Measurements from ENCODE around the gene GABBR2.

The GABBR2 gene

DNA sequence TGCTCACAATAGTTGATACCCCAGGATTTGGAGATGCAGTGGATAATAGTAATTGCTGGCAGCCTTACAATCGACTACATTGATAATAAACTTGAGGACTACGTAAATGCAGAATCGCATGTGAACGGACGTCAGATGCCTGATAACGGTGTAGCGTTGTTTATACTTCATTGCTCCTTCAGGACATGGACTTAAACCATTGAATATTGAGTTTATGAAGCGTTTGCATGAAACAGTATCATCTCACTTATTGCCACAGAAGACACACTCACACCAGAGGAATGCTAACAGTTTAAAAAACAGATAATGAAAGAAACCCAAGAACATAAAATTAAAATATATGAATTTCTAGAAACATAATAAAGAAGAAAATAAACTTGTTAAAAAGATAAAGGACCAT is 101.6 kb downstream of the GABBR2 start:
- H3K27ac Mint-ChIP-seq, result no peak overlapping the region
- H3K4me1 Mint-ChIP-seq (ENCODE audit: low read depth), result no peaks in the 10 kb centered on the region
- no peaks in the 10 kb centered on the region for H3K9me3 Mint-ChIP-seq
- no peaks in the 10 kb centered on the region for H3K36me3 Mint-ChIP-seq (ENCODE audit: low read depth)
- H3K27me3 Mint-ChIP-seq, result peaks cover 13% of the 10 kb centered on the region
- H3K4me3 Mint-ChIP-seq, result no peak overlapping the region

DNA sequence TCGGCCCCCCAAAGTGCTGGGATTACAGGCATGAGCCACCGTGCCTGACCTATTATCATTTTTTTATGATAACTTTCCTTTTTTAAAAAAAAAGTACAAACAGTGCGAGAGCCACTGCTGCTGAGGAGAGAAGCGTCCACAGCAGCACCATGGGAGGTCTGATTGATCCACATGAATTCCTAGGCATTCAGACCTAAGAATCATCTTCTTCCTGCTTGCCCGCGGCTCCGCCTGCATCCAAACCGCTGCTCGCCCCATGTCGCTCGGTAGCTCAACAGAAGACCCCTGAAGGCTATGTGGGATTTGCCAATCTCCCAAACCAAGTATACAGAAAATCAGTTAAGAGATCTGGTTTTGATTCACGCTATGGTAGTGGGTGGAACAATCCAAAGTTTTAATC is 102.0 kb downstream of the GABBR2 start:
- Mint-ChIP-seq H3K9me3 (no peaks in the 10 kb centered on the region), H3K27ac (no peak overlapping the region), H3K4me1 (ENCODE audit: low read depth) (no peaks in the 10 kb centered on the region), H3K36me3 (ENCODE audit: low read depth) (no peaks in the 10 kb centered on the region), H3K27me3 (peaks cover 13% of the 10 kb centered on the region), H3K4me3 (no peak overlapping the region)

DNA sequence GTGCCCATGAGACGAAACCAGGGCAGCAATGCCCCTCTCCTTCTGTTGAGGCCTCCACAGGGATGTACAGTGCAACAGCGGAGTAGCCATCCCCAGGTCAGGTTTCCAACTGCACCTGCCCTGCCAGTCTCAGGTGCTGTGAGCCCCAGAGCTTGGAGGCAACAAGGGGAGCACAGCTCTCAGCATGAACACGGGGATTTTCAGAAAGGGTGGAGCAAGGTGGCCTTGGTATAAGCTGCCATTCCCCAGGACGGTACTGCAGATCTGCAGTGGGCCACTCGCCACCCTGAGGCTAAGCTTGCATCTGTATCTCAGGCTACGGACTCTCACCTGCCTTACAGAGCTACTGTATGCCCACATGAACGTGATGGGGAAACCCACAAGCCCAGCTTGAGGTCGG is 103.6 kb downstream of the GABBR2 start:
- Mint-ChIP-seq H3K27me3 (peaks cover 11% of the 10 kb centered on the region), H3K9me3 (no peaks in the 10 kb centered on the region), H3K36me3 (ENCODE audit: low read depth) (no peaks in the 10 kb centered on the region), H3K4me3 (no peak overlapping the region), H3K27ac (no peak overlapping the region), H3K4me1 (ENCODE audit: low read depth) (no peaks in the 10 kb centered on the region)

DNA sequence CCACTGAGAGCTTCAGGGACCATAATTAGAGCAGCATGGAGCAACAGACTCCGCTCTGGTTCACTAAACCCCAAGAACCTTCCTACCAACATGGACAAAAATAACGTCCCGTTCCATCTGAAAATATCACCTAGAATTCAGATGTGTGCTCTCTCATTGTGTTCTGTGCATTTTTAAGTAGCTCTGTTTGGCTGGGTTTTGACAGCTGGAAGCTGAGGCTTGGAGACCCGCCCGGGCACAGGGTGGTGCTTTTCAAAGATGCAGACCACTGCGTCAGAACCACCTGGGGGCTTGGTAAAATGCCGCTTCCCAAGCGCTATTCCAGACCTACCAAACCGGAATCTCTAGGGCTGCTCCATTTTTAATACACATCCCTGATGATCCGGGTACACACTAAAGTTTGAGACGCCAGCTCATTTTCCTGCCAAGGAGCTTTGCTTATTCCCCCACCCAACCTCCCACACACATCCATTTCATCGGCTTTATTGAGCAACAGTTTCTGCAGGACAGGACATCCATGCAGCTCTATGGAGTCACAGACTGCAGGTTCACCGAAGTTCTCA is 104.8 kb downstream of the GABBR2 start:
- H3K9me3 Mint-ChIP-seq, result no peaks in the 10 kb centered on the region
- H3K4me3 Mint-ChIP-seq, result no peak overlapping the region
- no peak overlapping the region for H3K27ac Mint-ChIP-seq

DNA sequence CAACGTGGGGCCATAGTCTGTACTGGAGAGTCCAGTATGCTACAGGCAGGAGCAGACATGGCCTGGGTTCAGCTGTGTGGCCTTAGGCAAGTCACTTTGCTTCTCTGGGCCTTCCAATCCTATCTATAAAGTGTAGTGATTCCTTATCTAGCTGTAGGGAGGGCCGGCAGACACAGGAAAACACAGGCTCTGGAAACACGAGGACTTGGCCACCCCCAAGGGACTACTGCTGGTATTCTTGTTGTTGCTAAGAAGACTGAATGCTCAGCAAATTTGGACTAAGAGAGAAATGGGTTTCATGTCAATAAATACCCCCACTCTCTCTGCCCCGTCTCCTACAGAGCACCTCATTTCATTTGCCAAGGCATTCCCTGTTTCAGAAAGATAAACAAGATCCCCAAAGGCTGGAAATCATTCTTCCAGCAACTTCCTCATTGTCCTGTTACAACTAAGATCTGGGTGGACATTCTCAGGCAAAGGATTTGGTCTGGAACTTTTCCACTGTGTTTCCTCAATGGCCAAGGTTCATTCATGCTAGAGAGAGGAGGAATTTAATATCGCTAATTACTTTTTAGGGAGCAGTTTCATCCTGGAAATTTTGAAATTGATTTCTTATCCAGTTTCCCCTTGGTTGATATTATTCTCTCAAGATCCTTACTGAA is 105.8 kb downstream of the GABBR2 start:
- Mint-ChIP-seq H3K9me3 (no peaks in the 10 kb centered on the region), H3K27ac (no peak overlapping the region), H3K36me3 (ENCODE audit: low read depth) (no peaks in the 10 kb centered on the region), H3K4me3 (no peak overlapping the region), H3K4me1 (ENCODE audit: low read depth) (no peaks in the 10 kb centered on the region), H3K27me3 (peaks cover 10% of the 10 kb centered on the region)

More for the DNA sequence above, 104.8 kb downstream of the GABBR2 start:
- Mint-ChIP-seq H3K27me3 (peaks cover 11% of the 10 kb centered on the region), H3K36me3 (ENCODE audit: low read depth) (no peaks in the 10 kb centered on the region), H3K4me1 (ENCODE audit: low read depth) (no peaks in the 10 kb centered on the region)

DNA sequence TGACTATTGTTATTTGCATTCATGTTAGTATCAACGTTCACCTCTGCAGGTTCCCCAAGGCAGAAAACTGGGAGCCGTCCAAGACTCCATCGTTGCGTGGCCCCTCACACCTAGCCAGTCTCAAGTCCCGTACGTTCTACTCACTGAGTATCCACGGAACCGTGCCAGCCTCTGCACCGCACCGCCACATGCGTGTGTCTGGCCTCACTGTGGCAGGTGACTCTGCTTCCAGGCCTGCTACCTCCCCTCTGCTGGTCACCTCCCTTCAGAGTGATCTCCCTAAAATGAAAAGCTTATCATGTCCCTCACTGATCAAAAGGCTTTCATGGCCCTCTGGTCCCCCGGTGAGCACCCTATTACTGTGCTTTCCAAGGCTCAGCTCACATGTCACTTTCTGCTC is 108.1 kb downstream of the GABBR2 start:
- H3K27me3 Mint-ChIP-seq, result peaks cover 4% of the 10 kb centered on the region
- H3K9me3 Mint-ChIP-seq, result no peaks in the 10 kb centered on the region
- no peaks in the 10 kb centered on the region for H3K4me1 Mint-ChIP-seq (ENCODE audit: low read depth)
- H3K4me3 Mint-ChIP-seq, result no peak overlapping the region
- H3K36me3 Mint-ChIP-seq (ENCODE audit: low read depth), result no peaks in the 10 kb centered on the region
- no peak overlapping the region for H3K27ac Mint-ChIP-seq

DNA sequence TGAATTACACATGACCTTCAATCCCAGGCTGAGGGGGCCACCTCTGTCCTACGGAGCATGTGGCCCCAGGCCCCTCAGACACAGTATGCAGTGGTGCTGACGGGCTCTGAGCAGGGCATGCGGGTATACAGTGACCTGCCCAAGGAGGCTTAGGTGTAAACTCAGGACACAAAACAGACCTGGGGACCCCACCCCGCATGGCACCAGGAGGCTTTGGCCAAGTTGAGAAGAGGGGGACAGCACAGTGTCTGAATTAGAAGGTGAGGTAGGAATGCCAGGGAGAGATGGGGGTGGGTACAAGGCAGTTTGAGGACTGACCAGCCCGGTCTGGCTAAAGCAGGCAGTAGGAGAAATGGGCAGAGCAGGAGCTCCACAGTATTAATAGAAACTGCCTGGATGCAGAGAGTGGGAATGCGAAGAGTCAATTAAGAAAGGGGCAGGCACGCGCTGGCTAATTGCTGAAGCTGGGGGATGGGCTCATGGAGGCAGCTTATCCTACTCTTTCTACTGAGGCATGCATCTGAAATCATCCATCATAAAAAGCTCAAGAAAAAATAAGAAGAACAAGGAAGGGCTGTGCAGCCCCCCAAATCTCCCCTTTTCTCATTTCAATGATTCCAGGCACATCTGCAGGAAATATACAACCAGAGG is 109.0 kb downstream of the GABBR2 start:
- H3K36me3 Mint-ChIP-seq (ENCODE audit: low read depth), result no peaks in the 10 kb centered on the region
- peaks cover 4% of the 10 kb centered on the region for H3K27me3 Mint-ChIP-seq
- H3K27ac Mint-ChIP-seq, result no peak overlapping the region
- no peaks in the 10 kb centered on the region for H3K4me1 Mint-ChIP-seq (ENCODE audit: low read depth)
- no peak overlapping the region for H3K4me3 Mint-ChIP-seq
- no peaks in the 10 kb centered on the region for H3K9me3 Mint-ChIP-seq

DNA sequence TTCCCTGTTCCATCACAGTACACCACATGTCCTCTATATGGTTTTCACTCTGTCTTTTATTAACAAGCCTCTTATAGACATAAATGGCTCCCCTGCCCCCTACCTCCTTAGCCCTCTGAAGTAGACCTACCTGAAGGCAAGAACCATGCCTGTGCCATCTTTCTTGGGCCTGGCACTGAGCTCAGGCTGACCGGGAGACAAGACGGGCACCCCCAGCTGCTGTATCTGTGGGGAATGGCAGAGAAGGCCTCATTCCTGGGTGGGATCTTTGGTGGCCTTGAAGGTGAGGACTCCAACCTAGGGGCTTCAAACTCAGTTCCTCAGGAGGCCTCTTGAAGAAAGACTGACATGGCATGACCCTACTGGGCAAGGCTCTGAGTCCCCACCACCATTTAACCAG is 109.9 kb downstream of the GABBR2 start:
- no peaks in the 10 kb centered on the region for H3K36me3 Mint-ChIP-seq (ENCODE audit: low read depth)
- peaks cover 4% of the 10 kb centered on the region for H3K27me3 Mint-ChIP-seq
- no peak overlapping the region for H3K4me3 Mint-ChIP-seq
- no peak overlapping the region for H3K27ac Mint-ChIP-seq
- no peaks in the 10 kb centered on the region for H3K9me3 Mint-ChIP-seq
- H3K4me1 Mint-ChIP-seq (ENCODE audit: low read depth), result no peaks in the 10 kb centered on the region

DNA sequence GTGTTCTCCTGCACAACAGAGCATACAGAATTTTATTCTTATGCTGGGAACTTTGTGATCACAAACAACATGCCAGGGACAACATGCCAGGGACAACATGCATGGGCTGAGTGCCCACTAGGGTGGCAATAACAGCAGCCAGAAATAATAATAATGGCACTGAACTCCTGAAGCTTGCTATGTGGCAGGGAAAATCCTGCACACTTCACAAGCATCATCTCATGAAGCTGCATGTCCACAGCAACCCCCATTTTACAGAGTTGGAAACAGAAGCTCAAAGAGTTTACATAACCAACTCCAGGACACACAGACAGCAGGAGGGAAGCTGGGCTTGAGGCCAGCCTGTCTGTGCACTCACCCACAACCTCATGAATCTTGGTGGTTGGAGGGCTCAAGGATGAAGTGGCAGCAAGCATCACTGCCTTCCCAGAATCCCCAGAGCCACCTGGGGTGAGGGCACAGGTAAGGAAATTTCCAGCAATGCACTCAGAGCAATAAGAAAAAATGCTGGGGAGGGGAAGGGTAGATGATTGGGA is 111.4 kb downstream of the GABBR2 start:
- Mint-ChIP-seq H3K4me3 (no peak overlapping the region), H3K4me1 (ENCODE audit: low read depth) (no peaks in the 10 kb centered on the region), H3K27ac (no peak overlapping the region), H3K27me3 (peaks cover 4% of the 10 kb centered on the region), H3K9me3 (no peaks in the 10 kb centered on the region), H3K36me3 (ENCODE audit: low read depth) (no peaks in the 10 kb centered on the region)

DNA sequence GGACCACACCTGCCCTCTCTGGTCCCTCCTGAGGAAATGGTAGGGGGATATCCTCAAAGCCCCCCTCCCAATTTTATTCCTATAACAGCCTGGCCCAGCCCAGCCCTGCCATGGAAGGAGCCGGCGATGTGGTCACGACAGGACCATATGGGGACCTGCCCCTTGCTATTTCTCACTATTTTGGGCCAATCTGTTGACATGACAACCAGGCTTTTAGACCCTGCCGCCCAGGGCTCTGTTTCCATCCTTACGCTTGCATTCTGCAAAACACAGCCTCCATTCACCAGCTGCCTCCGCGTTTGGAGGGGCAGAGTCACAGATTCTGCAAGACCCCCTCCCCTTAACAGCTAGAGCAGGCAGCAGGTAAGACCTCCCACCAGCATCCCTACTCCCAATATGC is 112.2 kb downstream of the GABBR2 start:
- H3K27ac Mint-ChIP-seq, result no peak overlapping the region
- no peaks in the 10 kb centered on the region for H3K9me3 Mint-ChIP-seq
- H3K27me3 Mint-ChIP-seq, result peaks cover 4% of the 10 kb centered on the region
- H3K4me3 Mint-ChIP-seq, result no peak overlapping the region
- H3K4me1 Mint-ChIP-seq (ENCODE audit: low read depth), result no peaks in the 10 kb centered on the region
- H3K36me3 Mint-ChIP-seq (ENCODE audit: low read depth), result no peaks in the 10 kb centered on the region

DNA sequence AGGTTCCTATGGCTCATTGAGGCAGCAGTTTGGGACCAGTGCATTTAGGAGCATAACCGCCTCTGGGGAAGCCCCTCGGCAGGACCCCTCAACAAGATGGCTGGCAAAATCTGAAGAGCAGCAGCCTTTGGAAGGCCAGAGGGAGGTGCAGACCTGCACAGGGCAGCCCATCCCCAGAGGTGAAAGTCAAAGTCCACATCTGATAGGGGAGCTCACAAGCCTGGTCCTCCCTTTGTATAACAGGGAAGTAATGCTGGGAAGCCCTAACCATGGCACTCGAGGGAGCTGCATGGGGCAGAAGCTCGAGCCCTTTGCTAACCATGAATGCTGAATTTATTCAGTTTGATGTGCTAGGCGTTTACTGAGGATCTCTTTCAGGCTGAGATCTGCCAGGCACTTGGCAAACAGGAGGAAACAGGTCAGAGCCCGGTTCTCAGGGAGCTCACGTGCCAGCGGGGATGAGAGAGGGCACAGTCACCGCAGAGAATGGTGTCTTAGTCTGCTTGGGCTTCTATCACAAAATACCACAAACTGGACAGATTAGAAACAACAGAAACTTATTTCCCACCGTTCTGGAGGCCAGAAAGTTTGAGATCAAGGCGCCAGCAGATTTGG is 114.1 kb downstream of the GABBR2 start:
- Mint-ChIP-seq H3K4me3 (no peak overlapping the region), H3K27ac (no peak overlapping the region), H3K27me3 (peaks cover 8% of the 10 kb centered on the region), H3K36me3 (ENCODE audit: low read depth) (no peaks in the 10 kb centered on the region), H3K9me3 (no peaks in the 10 kb centered on the region), H3K4me1 (ENCODE audit: low read depth) (no peaks in the 10 kb centered on the region)

DNA sequence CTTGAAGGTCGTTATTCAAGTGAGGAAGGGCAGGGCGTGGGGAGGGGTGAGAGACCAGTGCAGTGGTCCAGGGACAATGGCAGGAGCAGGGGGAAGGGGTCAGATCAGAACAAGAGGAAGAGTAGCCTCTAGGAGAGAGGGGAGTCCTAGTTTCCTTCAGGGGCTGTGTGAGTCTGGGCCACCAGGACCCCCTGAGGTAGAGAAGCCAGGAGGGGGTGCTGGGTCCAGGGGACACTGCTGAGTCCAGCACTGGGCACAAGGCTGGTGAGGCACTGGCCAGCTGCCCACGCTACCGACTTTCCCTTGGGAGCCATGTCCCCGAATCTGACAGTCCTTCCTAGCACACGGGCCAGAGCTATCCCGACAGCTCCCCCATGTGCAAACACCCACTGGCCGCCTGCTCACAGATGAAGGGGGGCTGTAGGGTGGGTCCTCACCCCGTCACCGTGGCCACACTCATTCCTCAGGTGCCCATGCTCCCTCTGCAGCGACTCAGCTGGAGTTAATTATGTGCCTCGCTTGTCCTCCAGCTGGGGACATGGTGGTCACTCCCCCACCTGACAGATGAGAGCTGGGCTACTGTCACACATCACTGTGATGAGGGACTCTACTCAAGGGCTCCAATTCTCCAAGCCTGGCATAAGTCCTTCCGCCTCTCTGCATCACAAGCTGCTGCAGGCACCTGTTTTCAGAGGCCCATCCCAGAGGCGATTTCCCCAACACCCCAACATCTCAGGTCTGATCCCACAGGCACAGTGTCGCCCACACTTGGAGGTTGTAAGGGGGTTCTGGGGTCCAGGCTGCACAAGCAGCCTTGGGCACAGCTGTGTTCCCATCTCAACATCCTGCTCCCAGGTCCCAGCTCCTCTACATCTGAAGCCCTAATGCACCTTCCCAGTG is 115.1 kb downstream of the GABBR2 start:
- H3K36me3 Mint-ChIP-seq (ENCODE audit: low read depth), result no peaks in the 10 kb centered on the region
- H3K27me3 Mint-ChIP-seq, result peaks cover 12% of the 10 kb centered on the region
- no peak overlapping the region for H3K27ac Mint-ChIP-seq
- no peaks in the 10 kb centered on the region for H3K4me1 Mint-ChIP-seq (ENCODE audit: low read depth)
- H3K9me3 Mint-ChIP-seq, result no peaks in the 10 kb centered on the region
- H3K4me3 Mint-ChIP-seq, result no peak overlapping the region

DNA sequence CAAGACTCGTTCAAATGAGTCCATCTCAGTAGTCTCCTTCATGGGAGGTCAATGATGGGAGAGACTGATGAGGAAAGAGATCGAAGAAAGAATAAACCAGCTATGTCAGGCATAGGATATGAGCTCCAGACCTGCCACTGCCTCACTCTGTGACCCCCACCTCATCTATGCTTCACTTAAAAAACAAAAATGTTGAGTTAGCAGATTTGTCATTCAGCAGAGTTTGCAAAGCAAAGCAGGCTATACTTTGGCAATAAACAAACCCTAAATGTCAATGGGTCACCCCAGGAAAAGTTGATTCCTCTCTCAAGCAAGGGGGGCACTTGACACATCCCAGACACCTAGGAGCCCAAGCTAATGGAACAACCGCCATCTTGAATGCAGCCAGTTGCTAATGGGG is 117.0 kb downstream of the GABBR2 start:
- Mint-ChIP-seq H3K4me1 (ENCODE audit: low read depth) (no peaks in the 10 kb centered on the region), H3K27me3 (peaks cover 15% of the 10 kb centered on the region), H3K9me3 (no peaks in the 10 kb centered on the region), H3K27ac (no peak overlapping the region), H3K36me3 (ENCODE audit: low read depth) (no peaks in the 10 kb centered on the region), H3K4me3 (no peak overlapping the region)

DNA sequence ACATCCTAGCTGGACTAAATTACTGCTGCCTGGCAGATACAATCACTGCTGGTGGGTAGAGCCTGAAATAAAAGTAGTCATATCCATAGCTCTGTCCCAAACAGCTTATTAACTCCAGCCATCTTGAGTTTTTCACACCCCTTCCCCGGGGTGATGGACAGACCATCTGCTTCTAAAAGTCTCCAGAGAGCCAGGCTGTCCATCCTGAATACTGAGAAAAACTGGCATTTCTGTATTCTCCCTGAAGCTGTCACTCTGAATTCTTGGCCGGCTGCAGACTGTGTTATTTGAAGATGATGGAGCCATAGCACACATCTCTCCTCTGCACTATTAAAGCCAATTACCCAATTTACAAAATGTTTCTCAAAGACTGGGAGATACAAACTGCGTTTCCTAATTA is 118.6 kb downstream of the GABBR2 start:
- H3K27ac Mint-ChIP-seq, result no peak overlapping the region
- H3K36me3 Mint-ChIP-seq (ENCODE audit: low read depth), result no peaks in the 10 kb centered on the region
- H3K4me3 Mint-ChIP-seq, result no peak overlapping the region
- no peaks in the 10 kb centered on the region for H3K9me3 Mint-ChIP-seq
- H3K4me1 Mint-ChIP-seq (ENCODE audit: low read depth), result no peaks in the 10 kb centered on the region
- H3K27me3 Mint-ChIP-seq, result peaks cover 15% of the 10 kb centered on the region

All from stimulated activated naive CD8-positive, alpha-beta T cell treated with anti-CD3 and anti-CD28 coated beads, Interleukin-15, Interleukin-2, amounts not matched to agents 100 ng/mL and 50 ng/mL, for 24 hours (primary cell).